ENCODE data around the gene DHRSX.
A peak's percentile ranks its signal among the peaks of the same experiment; 100 is the strongest.
"Not testable (repeated sequence)": the region's sequence is repeated elsewhere in the genome, so short reads cannot be mapped to it uniquely, and the experiment has no call there.

The DHRSX gene

GRCh38 chrX:2314831-2315365 is 185.9 kb downstream of the DHRSX start:
- DNase-seq (ENCODE audit: low spot score), result no peak

GRCh38 chrX:2313864-2314640 is 186.7 kb downstream of the DHRSX start:
- no peak for DNase-seq (ENCODE audit: low spot score)

GRCh38 chrX:2312061-2312591 is 188.7 kb downstream of the DHRSX start:
- DNase-seq (ENCODE audit: low spot score), result not testable (repeated sequence)

- DNase-seq (ENCODE audit: low spot score), result no peak
Observed at GRCh38 chrX:2311501-2311900, 189.3 kb downstream of the DHRSX start.

GRCh38 chrX:2301901-2302300 is 198.9 kb downstream of the DHRSX start:
- no peak for DNase-seq (ENCODE audit: low spot score)

GRCh38 chrX:2299871-2300270 is 200.9 kb downstream of the DHRSX start:
- no peak for DNase-seq (ENCODE audit: low spot score)

- DNase-seq (ENCODE audit: low spot score), result no peak
Observed at GRCh38 chrX:2286731-2287130, 214.0 kb downstream of the DHRSX start.

- DNase-seq (ENCODE audit: low spot score), result no peak
Observed at GRCh38 chrX:2284601-2285000, 216.2 kb downstream of the DHRSX start.

GRCh38 chrX:2284133-2284532 is 216.6 kb downstream of the DHRSX start:
- DNase-seq (ENCODE audit: low spot score), result no peak

- DNase-seq (ENCODE audit: low spot score), result peak; percentile 60
Observed at GRCh38 chrX:2283111-2283859, 217.5 kb downstream of the DHRSX start.

GRCh38 chrX:2282490-2283090 is 218.2 kb downstream of the DHRSX start:
- DNase-seq (ENCODE audit: low spot score), result no peak

GRCh38 chrX:2272337-2272736 is 228.4 kb downstream of the DHRSX start:
- DNase-seq (ENCODE audit: low spot score), result no peak

- not testable (repeated sequence) for DNase-seq (ENCODE audit: low spot score)
Observed at GRCh38 chrX:2271595-2271994, 229.2 kb downstream of the DHRSX start.

- DNase-seq (ENCODE audit: low spot score), result not testable (repeated sequence)
Observed at GRCh38 chrX:2270783-2271182, 230.0 kb downstream of the DHRSX start.

GRCh38 chrX:2267890-2268289 is 232.9 kb downstream of the DHRSX start:
- no peak for DNase-seq (ENCODE audit: low spot score)

GRCh38 chrX:2266445-2267349 is 234.1 kb downstream of the DHRSX start:
- DNase-seq (ENCODE audit: low spot score), result no peak

- DNase-seq (ENCODE audit: low spot score), result not testable (repeated sequence)
Observed at GRCh38 chrX:2265658-2266444, 234.9 kb downstream of the DHRSX start.

- DNase-seq (ENCODE audit: low spot score), result no peak
Observed at GRCh38 chrX:2264179-2265030, 236.4 kb downstream of the DHRSX start.

GRCh38 chrX:2263203-2263602 is 237.6 kb downstream of the DHRSX start:
- DNase-seq (ENCODE audit: low spot score), result no peak

GRCh38 chrX:2262668-2263055 is 238.1 kb downstream of the DHRSX start:
- DNase-seq (ENCODE audit: low spot score), result no peak
